Astrocyte (in vitro differentiated cells and primary cell): ENCODE measurements around the gene MAPK10. TPM values are rescaled to one million over a fixed set of nuclear protein-coding genes. Genes with fewer than 3 reads are reported as not detected.

Source experiments
- DNase-seq: peaks from one replicate; pipeline ENCODE4 v3.0.0-alpha.2; 2010; ENCODE audit warnings: low read depth
- FAIRE-seq: peaks from 2 replicates; lab custom pipeline; 2011; peaks lifted over from hg19 to GRCh38; lab: Jason Lieb, UNC
- H2AFZ ChIP-seq: 2 replicates; pipeline ENCODE4 v1.6.0; 2012; ENCODE audit warnings: low read depth, low read length, inconsistent platforms
- H3K27ac ChIP-seq: 2 replicates; pipeline ENCODE4 v1.5.1; 2011; ENCODE audit warnings: low read depth, low read length, inconsistent platforms
- H3K27me3 ChIP-seq: 2 replicates; pipeline ENCODE4 v1.6.0; 2011; ENCODE audit warnings: low read length, inconsistent platforms; ENCODE audit not compliant: insufficient read depth
- H3K36me3 ChIP-seq: 2 replicates; pipeline ENCODE4 v1.5.1; 2011; ENCODE audit warnings: low read length, inconsistent platforms; ENCODE audit not compliant: insufficient read depth
- H3K4me1 ChIP-seq: 2 replicates; pipeline ENCODE4 v1.5.1; 2011; ENCODE audit warnings: low read length, inconsistent platforms; ENCODE audit not compliant: insufficient read depth
- H3K4me2 ChIP-seq: 2 replicates; pipeline ENCODE4 v1.6.0; 2012; ENCODE audit warnings: low read length, inconsistent platforms
- H3K4me3 ChIP-seq: 2 replicates; pipeline ENCODE4 v1.5.1; 2011; ENCODE audit warnings: low read depth, mild to moderate bottlenecking, low read length, inconsistent platforms; ENCODE audit not compliant: insufficient read depth
- H3K79me2 ChIP-seq: 2 replicates; pipeline ENCODE4 v1.6.0; 2012; ENCODE audit warnings: mild to moderate bottlenecking, low read length, inconsistent platforms; ENCODE audit not compliant: insufficient read depth
- H3K9ac ChIP-seq: 2 replicates; pipeline ENCODE4 v1.6.0; 2012; ENCODE audit warnings: mild to moderate bottlenecking, low read length, inconsistent platforms
- H3K9me3 ChIP-seq: 2 replicates; pipeline ENCODE4 v1.5.1; 2012; ENCODE audit warnings: low read depth, mild to moderate bottlenecking, low read length, inconsistent platforms; ENCODE audit not compliant: insufficient read depth
- H4K20me1 ChIP-seq: 2 replicates; pipeline ENCODE4 v1.6.0; 2012; ENCODE audit warnings: low read length, inconsistent platforms; ENCODE audit not compliant: insufficient read depth
- H3K27ac Mint-ChIP-seq: one replicate; pipeline ENCODE4 v1.8.0; 2021; ENCODE audit warnings: mild to moderate bottlenecking, mixed read lengths; ENCODE audit not compliant: unreplicated experiment
- H3K27me3 Mint-ChIP-seq: one replicate; pipeline ENCODE4 v1.8.0; 2021; ENCODE audit warnings: low read depth, mixed read lengths; ENCODE audit not compliant: unreplicated experiment
- H3K36me3 Mint-ChIP-seq: one replicate; pipeline ENCODE4 v1.8.0; 2021; ENCODE audit warnings: low read depth, mixed read lengths; ENCODE audit not compliant: unreplicated experiment
- H3K4me1 Mint-ChIP-seq: one replicate; pipeline ENCODE4 v1.8.0; 2021; ENCODE audit warnings: low read depth, mixed read lengths; ENCODE audit not compliant: unreplicated experiment
- H3K4me3 Mint-ChIP-seq: one replicate; pipeline ENCODE4 v1.8.0; 2021; ENCODE audit warnings: mild to moderate bottlenecking, moderate library complexity, mixed read lengths; ENCODE audit not compliant: unreplicated experiment
- H3K9me3 Mint-ChIP-seq: one replicate; pipeline ENCODE4 v1.8.0; 2021; ENCODE audit warnings: mild to moderate bottlenecking, mixed read lengths; ENCODE audit not compliant: unreplicated experiment
- CTCF ChIP-seq: IDR thresholded peaks from 2 replicates; pipeline ENCODE4 v1.5.1; 2011; ENCODE audit warnings: low read depth, mild to moderate bottlenecking, inconsistent platforms, low read length, moderate library complexity; ENCODE audit not compliant: insufficient read depth
- EZH2 ChIP-seq: IDR thresholded peaks from 2 replicates; pipeline ENCODE4 v1.6.1; 2012; ENCODE audit warnings: mild to moderate bottlenecking, low read length, inconsistent platforms; ENCODE audit not compliant: insufficient read depth
- total RNA-seq: library from RNA; stranded (reverse); gene quantifications from 2 replicates; pipeline ENCODE4 v1.2.1, GENCODE V29; 2021

The MAPK10 gene
- total RNA-seq, 1 donor from 2014 or later = 7.5 TPM

- H3K27me3 ChIP-seq = no peaks in the 10 kb centered on the region
- H3K36me3 Mint-ChIP-seq = no peaks in the 10 kb centered on the region
- H3K4me2 ChIP-seq = no peak overlapping the region
- H3K27ac ChIP-seq = no peak overlapping the region
- no peaks in the 10 kb centered on the region for H3K79me2 ChIP-seq
- no peaks in the 10 kb centered on the region for H3K27me3 Mint-ChIP-seq
- no peak overlapping the region for H3K27ac Mint-ChIP-seq
- DNase-seq (peak; percentile 20), FAIRE-seq (peak; percentile 74)
- TF ChIP-seq EZH2 (no peak), CTCF (no peak)
- no peak overlapping the region for H2AFZ ChIP-seq
- H4K20me1 ChIP-seq = no peaks in the 10 kb centered on the region
- no peak overlapping the region for H3K4me3 ChIP-seq
- no peaks in the 10 kb centered on the region for H3K36me3 ChIP-seq
- no peak overlapping the region for H3K9ac ChIP-seq
- H3K4me1 Mint-ChIP-seq = peaks cover 19% of the 10 kb centered on the region
- no peak overlapping the region for H3K4me3 Mint-ChIP-seq
- H3K9me3 ChIP-seq = no peaks in the 10 kb centered on the region
- peaks cover 35% of the 10 kb centered on the region for H3K4me1 ChIP-seq
- H3K9me3 Mint-ChIP-seq = no peaks in the 10 kb centered on the region
Measured at GRCh38 chr4:86035688-86036087, 324.2 kb downstream of the MAPK10 start.

- Histone ChIP-seq H3K4me1 (peaks cover 35% of the 10 kb centered on the region), H3K9me3 (no peaks in the 10 kb centered on the region), H4K20me1 (no peaks in the 10 kb centered on the region), H3K4me2 (peak overlapping the region; percentile 24), H3K79me2 (no peaks in the 10 kb centered on the region), H2AFZ (no peak overlapping the region), H3K36me3 (no peaks in the 10 kb centered on the region), H3K9ac (no peak overlapping the region), H3K4me3 (no peak overlapping the region), H3K27ac (no peak overlapping the region), H3K27me3 (no peaks in the 10 kb centered on the region)
- Mint-ChIP-seq H3K9me3 (no peaks in the 10 kb centered on the region), H3K36me3 (no peaks in the 10 kb centered on the region), H3K27ac (no peak overlapping the region), H3K4me1 (peaks cover 19% of the 10 kb centered on the region), H3K27me3 (no peaks in the 10 kb centered on the region), H3K4me3 (no peak overlapping the region)
- FAIRE-seq (no peak), DNase-seq (peak; percentile 61)
- no peak for TF ChIP-seq EZH2
- no peak for TF ChIP-seq CTCF
Measured at GRCh38 chr4:86034616-86035015, 325.2 kb downstream of the MAPK10 start.

GRCh38 chr4:86033171-86033570 lies 326.7 kb downstream of the MAPK10 start:
- no peaks in the 10 kb centered on the region for H3K9me3 Mint-ChIP-seq
- Histone ChIP-seq H3K4me3 (no peak overlapping the region), H2AFZ (peak overlapping the region; percentile 26), H3K36me3 (no peaks in the 10 kb centered on the region), H3K4me1 (peaks cover 35% of the 10 kb centered on the region), H3K27ac (peak overlapping the region; percentile 77), H3K9ac (peak overlapping the region; percentile 68), H4K20me1 (no peaks in the 10 kb centered on the region), H3K4me2 (peak overlapping the region; percentile 68), H3K9me3 (no peaks in the 10 kb centered on the region), H3K27me3 (no peaks in the 10 kb centered on the region), H3K79me2 (no peaks in the 10 kb centered on the region)
- TF ChIP-seq CTCF (no peak), EZH2 (no peak)
- peak overlapping the region; percentile 15 for H3K27ac Mint-ChIP-seq
- DNase-seq (peak; percentile 90), FAIRE-seq (peak; percentile 74)
- H3K27me3 Mint-ChIP-seq = no peaks in the 10 kb centered on the region
- peaks cover 19% of the 10 kb centered on the region for H3K4me1 Mint-ChIP-seq
- H3K4me3 Mint-ChIP-seq = no peak overlapping the region
- H3K36me3 Mint-ChIP-seq = no peaks in the 10 kb centered on the region
